ACC112 (cell line): ENCODE measurements around the gene RORB.
"Not testable (repeated sequence)": the region's sequence is repeated elsewhere in the genome, so short reads cannot be mapped to it uniquely, and the experiment has no call there.

Experiments
- H2AFZ ChIP-seq: fragments of 200-600 bp; sonication (generic); one replicate; pipeline ENCODE4 v1.6.0; 2017; ENCODE audit warnings: antibody characterized with exemption, low read length; ENCODE audit not compliant: unreplicated experiment
- H3K27ac ChIP-seq: fragments of 200-600 bp; sonication (generic); 2 replicates; pipeline ENCODE4 v1.5.1; 2014; ENCODE audit warnings: low read depth, mild to moderate bottlenecking, antibody characterized with exemption, low read length, moderate library complexity
- H3K27me3 ChIP-seq: fragments of 200-600 bp; sonication (generic); 2 replicates; pipeline ENCODE4 v1.6.1; 2014; ENCODE audit warnings: mild to moderate bottlenecking, antibody characterized with exemption, low read length, moderate library complexity, mixed read lengths; ENCODE audit not compliant: insufficient read depth
- H3K36me3 ChIP-seq: fragments of 200-600 bp; sonication (generic); 2 replicates; pipeline ENCODE4 v1.6.1; 2016; ENCODE audit warnings: mild to moderate bottlenecking, antibody characterized with exemption, low read length, moderate library complexity, mixed read lengths; ENCODE audit not compliant: insufficient read depth
- H3K4me1 ChIP-seq: fragments of 200-600 bp; sonication (generic); one replicate; pipeline ENCODE4 v1.6.1; 2016; ENCODE audit warnings: low read length, mixed read lengths; ENCODE audit not compliant: insufficient read depth, unreplicated experiment, control insufficient read depth
- H3K4me3 ChIP-seq: fragments of 200-600 bp; sonication (generic); 2 replicates; pipeline ENCODE4 v1.5.1; 2014; ENCODE audit warnings: mild to moderate bottlenecking, low read depth, low read length
- H3K79me2 ChIP-seq: fragments of 200-600 bp; sonication (generic); one replicate; pipeline ENCODE4 v1.6.0; 2016; ENCODE audit warnings: low read length; ENCODE audit not compliant: control insufficient read depth, unreplicated experiment, insufficient read depth

Gene RORB

GRCh38 chr9:74512416-74512815 is 15.3 kb downstream of the RORB start:
- H3K27me3 ChIP-seq, result peaks cover 9% of the 10 kb centered on the region; the same call in 1 of the 2 replicates
- no peak overlapping the region for H3K4me3 ChIP-seq

GRCh38 chr9:74513221-74513620 is 16.1 kb downstream of the RORB start:
- H3K79me2 ChIP-seq, result no peaks in the 10 kb centered on the region

More at GRCh38 chr9:74512416-74512815, 15.3 kb downstream of the RORB start:
- Histone ChIP-seq H3K36me3 (no peaks in the 10 kb centered on the region), H3K4me1 (no peaks in the 10 kb centered on the region), H3K27ac (no peak overlapping the region), H3K79me2 (no peaks in the 10 kb centered on the region), H2AFZ (no peak overlapping the region)

GRCh38 chr9:74517188-74517587 is 20.1 kb downstream of the RORB start:
- Histone ChIP-seq H3K79me2 (no peaks in the 10 kb centered on the region), H3K4me1 (no peaks in the 10 kb centered on the region), H3K27ac (no peak overlapping the region), H3K36me3 (no peaks in the 10 kb centered on the region), H2AFZ (no peak overlapping the region), H3K4me3 (no peak overlapping the region), H3K27me3 (peaks cover 8% of the 10 kb centered on the region; the same call in 1 of the 2 replicates)

More at GRCh38 chr9:74513221-74513620, 16.1 kb downstream of the RORB start:
- H3K36me3 ChIP-seq, result no peaks in the 10 kb centered on the region
- H3K4me1 ChIP-seq, result no peaks in the 10 kb centered on the region
- no peak overlapping the region for H2AFZ ChIP-seq
- H3K27ac ChIP-seq, result no peak overlapping the region
- peaks cover 10% of the 10 kb centered on the region; the same call in 1 of the 2 replicates for H3K27me3 ChIP-seq
- H3K4me3 ChIP-seq, result no peak overlapping the region

- no peaks in the 10 kb centered on the region for H3K79me2 ChIP-seq
Observed at GRCh38 chr9:74519419-74519818, 22.3 kb downstream of the RORB start.

GRCh38 chr9:74521009-74521408 is 23.9 kb downstream of the RORB start:
- no peaks in the 10 kb centered on the region for H3K79me2 ChIP-seq
- H3K27me3 ChIP-seq, result peaks cover 8% of the 10 kb centered on the region; the same call in 1 of the 2 replicates
- H3K4me1 ChIP-seq, result no peaks in the 10 kb centered on the region
- H3K4me3 ChIP-seq, result no peak overlapping the region
- H3K36me3 ChIP-seq, result no peaks in the 10 kb centered on the region
- H2AFZ ChIP-seq, result no peak overlapping the region
- no peak overlapping the region for H3K27ac ChIP-seq

More at GRCh38 chr9:74519419-74519818, 22.3 kb downstream of the RORB start:
- Histone ChIP-seq H3K4me3 (no peak overlapping the region), H3K4me1 (no peaks in the 10 kb centered on the region), H3K27me3 (peaks cover 8% of the 10 kb centered on the region; the same call in 1 of the 2 replicates), H3K27ac (no peak overlapping the region), H3K36me3 (no peaks in the 10 kb centered on the region), H2AFZ (no peak overlapping the region)

- no peaks in the 10 kb centered on the region for H3K4me1 ChIP-seq
- no peak overlapping the region for H2AFZ ChIP-seq
- H3K27ac ChIP-seq, result no peak overlapping the region
- no peak overlapping the region for H3K4me3 ChIP-seq
- 0 out of 2 replicates have a peak, but pooled peaks cover 10% of the 10 kb centered on the region for H3K27me3 ChIP-seq
- no peaks in the 10 kb centered on the region for H3K79me2 ChIP-seq
- no peaks in the 10 kb centered on the region for H3K36me3 ChIP-seq
Observed at GRCh38 chr9:74524289-74524688, 27.2 kb downstream of the RORB start.

- H2AFZ ChIP-seq, result no peak overlapping the region
Observed at GRCh38 chr9:74526215-74526614, 29.1 kb downstream of the RORB start.

GRCh38 chr9:74527718-74528117 is 30.6 kb downstream of the RORB start:
- Histone ChIP-seq H3K27me3 (0 out of 2 replicates have a peak, but pooled peaks cover 10% of the 10 kb centered on the region), H3K27ac (no peak overlapping the region), H3K4me3 (no peak overlapping the region), H2AFZ (no peak overlapping the region), H3K4me1 (no peaks in the 10 kb centered on the region), H3K79me2 (no peaks in the 10 kb centered on the region), H3K36me3 (no peaks in the 10 kb centered on the region)

More at GRCh38 chr9:74526215-74526614, 29.1 kb downstream of the RORB start:
- 0 out of 2 replicates have a peak, but pooled peaks cover 10% of the 10 kb centered on the region for H3K27me3 ChIP-seq
- no peaks in the 10 kb centered on the region for H3K79me2 ChIP-seq
- no peak overlapping the region for H3K27ac ChIP-seq
- no peaks in the 10 kb centered on the region for H3K4me1 ChIP-seq
- H3K36me3 ChIP-seq, result no peaks in the 10 kb centered on the region
- H3K4me3 ChIP-seq, result 0 out of 2 replicates have a peak overlapping the region, but pooled peaks have one; percentile 19

- no peak overlapping the region for H3K4me3 ChIP-seq
- 0 out of 2 replicates have a peak, but pooled peaks cover 10% of the 10 kb centered on the region for H3K27me3 ChIP-seq
- no peaks in the 10 kb centered on the region for H3K79me2 ChIP-seq
- no peak overlapping the region for H2AFZ ChIP-seq
- no peaks in the 10 kb centered on the region for H3K4me1 ChIP-seq
- H3K36me3 ChIP-seq, result no peaks in the 10 kb centered on the region
- no peak overlapping the region for H3K27ac ChIP-seq
Observed at GRCh38 chr9:74528207-74528606, 31.1 kb downstream of the RORB start.

GRCh38 chr9:74530458-74530857 is 33.3 kb downstream of the RORB start:
- H2AFZ ChIP-seq, H3K27me3 ChIP-seq, H3K4me3 ChIP-seq, H3K36me3 ChIP-seq, H3K79me2 ChIP-seq, H3K27ac ChIP-seq, H3K4me1 ChIP-seq: not testable (repeated sequence)

- Histone ChIP-seq H2AFZ (no peak overlapping the region), H3K27ac (no peak overlapping the region), H3K27me3 (0 out of 2 replicates have a peak, but pooled peaks cover 5% of the 10 kb centered on the region), H3K79me2 (no peaks in the 10 kb centered on the region), H3K4me3 (no peak overlapping the region), H3K36me3 (no peaks in the 10 kb centered on the region), H3K4me1 (no peaks in the 10 kb centered on the region)
Observed at GRCh38 chr9:74533253-74533652, 36.1 kb downstream of the RORB start.
